MM.1S (cell line): ENCODE measurements around the gene ATG14.

ENCODE experiments used
- CTCF ChIP-seq: fragments of 300-600 bp; sonication (generic); IDR thresholded peaks from 2 replicates; pipeline ENCODE4 v1.5.1; 2016; ENCODE audit warnings: antibody characterized with exemption, low read length, mixed read lengths
- EZH2 ChIP-seq: fragments of 300-600 bp; sonication (generic); optimal IDR thresholded peaks from 2 replicates; pipeline ENCODE3; 2017; ENCODE audit warnings: low read depth, mild to moderate bottlenecking, antibody characterized with exemption, low read length, mixed read lengths
- EZH2phosphoT487 ChIP-seq: fragments of 300-600 bp; sonication (generic); IDR thresholded peaks from 2 replicates; pipeline ENCODE4 v1.6.1; 2018; ENCODE audit warnings: antibody characterized with exemption, low read length

- no peak for TF ChIP-seq CTCF
- no peak for TF ChIP-seq EZH2phosphoT487
- no peak for TF ChIP-seq EZH2
Observed at GRCh38 chr14:55317542-55318306, 93.9 kb downstream of the ATG14 start.
